Central memory CD4-positive, alpha-beta T cell (primary cell): Measurements from ENCODE around the gene LBH.

Experiments
- DNase-seq: peaks from one replicate; pipeline ENCODE4 v3.0.0; 2022

LBH gene

GRCh38 chr2:30277582-30277981 lies 46.2 kb downstream of the LBH start:
- DNase-seq, result no peak

GRCh38 chr2:30278419-30278818 lies 47.1 kb downstream of the LBH start:
- DNase-seq, result no peak

- DNase-seq, result no peak
Measured at GRCh38 chr2:30280596-30281434, 49.5 kb downstream of the LBH start.

GRCh38 chr2:30282081-30282480 lies 50.7 kb downstream of the LBH start:
- no peak for DNase-seq

GRCh38 chr2:30282721-30283120 lies 51.4 kb downstream of the LBH start:
- no peak for DNase-seq

- DNase-seq, result no peak
Measured at GRCh38 chr2:30283931-30284565, 52.7 kb downstream of the LBH start.

- DNase-seq, result no peak
Measured at GRCh38 chr2:30285758-30286157, 54.4 kb downstream of the LBH start.

DNA sequence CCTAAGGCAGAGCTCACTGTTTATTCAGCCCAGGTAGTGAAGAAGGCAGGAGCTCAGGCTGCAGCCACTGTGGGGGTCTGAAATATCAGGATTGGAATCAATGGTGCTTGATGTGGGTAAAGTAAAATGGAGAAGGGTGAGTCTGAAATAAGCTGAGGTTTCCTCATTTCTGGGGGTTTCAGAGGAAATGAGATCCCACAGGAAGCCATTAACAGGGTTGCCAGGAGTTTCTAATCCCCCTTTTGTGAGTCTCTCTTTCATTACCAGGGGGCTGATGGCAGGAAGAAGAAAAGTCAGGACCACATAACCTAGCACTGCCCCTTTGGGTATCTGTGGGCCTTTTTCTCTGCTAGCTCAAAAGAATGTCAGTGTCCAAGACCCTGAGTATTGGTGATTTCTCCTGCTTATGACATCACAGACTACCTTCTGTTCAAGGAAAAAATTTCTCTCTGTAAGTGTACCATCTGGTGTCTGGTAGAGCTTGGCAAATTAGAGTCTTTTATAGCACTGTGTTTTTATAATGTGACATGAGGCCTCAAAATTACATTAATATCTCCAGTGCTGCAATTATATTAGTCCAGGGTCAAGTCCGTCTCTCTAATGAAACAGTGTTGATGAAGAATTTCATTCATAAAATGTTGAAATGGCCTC lies 56.0 kb downstream of the LBH start:
- no peak for DNase-seq

- no peak for DNase-seq
Measured at GRCh38 chr2:30287857-30288513, 56.7 kb downstream of the LBH start.

- DNase-seq, result no peak
Measured at GRCh38 chr2:30288561-30288960, 57.2 kb downstream of the LBH start.

DNA sequence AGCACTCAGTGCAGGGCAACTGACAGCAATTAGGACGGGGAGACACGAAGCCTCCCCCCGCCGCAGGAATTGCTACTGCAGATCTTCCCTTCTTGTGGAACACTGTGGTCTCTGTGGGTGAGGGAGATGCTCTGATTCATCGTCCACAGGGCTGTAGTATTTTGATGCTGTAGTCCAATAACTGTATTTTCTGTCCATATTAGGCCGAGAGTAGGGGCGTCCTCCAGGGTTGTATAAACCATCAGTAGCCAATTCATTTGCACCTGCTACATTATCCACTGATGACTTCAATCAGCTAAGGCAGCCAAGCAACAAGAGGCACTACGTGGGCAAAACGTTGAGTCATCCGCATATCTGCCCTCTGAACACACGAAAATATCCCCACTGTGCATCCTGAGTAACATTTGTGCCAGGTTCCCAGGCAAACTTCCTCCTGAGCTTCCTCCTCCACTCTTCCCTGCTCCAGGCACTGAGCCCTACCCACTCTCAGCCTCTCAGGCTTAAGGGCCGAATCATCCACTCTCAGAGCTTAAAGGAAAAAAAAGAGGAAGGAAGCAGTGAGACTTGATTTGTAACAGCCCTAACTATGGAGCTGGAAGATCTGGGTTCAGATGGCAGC lies 62.1 kb downstream of the LBH start:
- no peak for DNase-seq

DNA sequence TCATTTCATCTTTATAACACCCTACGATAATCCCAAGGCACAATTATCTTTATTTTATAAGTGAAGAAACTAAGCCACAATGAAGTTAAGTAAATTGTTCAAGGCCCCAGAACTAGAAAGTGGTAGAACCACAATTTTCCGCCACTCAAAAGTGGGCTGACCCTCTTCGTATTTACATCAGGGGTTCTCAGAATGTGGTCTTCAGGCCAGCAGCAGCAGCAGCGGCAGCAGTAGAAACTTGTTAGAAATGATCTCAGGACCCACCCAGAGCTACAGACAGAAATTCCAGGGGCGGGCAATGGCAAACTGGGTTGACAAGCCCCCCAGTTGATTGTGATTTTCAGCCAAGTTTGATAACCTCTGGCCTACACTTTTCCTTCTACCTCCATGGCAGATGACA lies 62.8 kb downstream of the LBH start:
- no peak for DNase-seq

DNA sequence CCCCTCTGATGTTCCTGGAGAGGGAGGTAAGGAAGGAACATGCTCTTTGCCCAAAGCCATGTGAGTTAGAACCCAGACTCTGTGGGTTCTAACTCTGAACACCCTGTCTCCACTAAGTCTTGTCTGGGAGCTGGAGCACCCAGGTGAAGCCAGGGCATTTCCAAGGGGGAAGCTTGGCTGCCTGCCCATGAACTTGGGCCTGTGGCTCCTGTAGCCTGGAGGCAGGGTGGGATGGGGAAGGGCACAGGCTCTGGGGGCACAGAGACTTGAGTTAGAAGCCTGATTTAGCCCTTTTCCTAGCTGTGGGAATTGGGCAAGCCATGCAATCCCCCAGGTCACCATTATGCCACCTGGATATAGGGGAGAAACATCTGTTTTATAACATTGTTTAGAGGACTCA lies 65.2 kb downstream of the LBH start:
- DNase-seq, result no peak

GRCh38 chr2:30298302-30298701 lies 67.0 kb downstream of the LBH start:
- no peak for DNase-seq

DNA sequence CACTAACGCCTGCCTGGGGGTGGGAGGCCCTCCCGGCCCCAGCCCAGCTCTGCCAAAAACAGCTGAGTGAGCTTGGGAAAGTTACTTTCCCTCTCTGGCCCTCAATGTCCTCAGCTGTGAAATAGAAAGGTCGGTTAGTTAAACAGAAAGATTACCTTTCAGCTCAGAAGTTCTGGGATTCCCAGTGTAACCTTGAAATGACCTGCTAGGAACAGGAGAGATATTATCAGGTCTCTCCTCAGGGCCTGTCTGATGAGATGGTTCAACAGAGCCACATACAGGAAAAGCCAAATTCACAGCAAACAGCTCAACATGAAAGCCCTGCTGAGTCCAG lies 68.8 kb downstream of the LBH start:
- no peak for DNase-seq

- DNase-seq, result no peak
Measured at GRCh38 chr2:30300456-30301221, 69.3 kb downstream of the LBH start.

GRCh38 chr2:30301551-30301950 lies 70.2 kb downstream of the LBH start:
- no peak for DNase-seq

- no peak for DNase-seq
Measured at GRCh38 chr2:30302566-30302965, 71.2 kb downstream of the LBH start.

- DNase-seq, result no peak
Measured at GRCh38 chr2:30303095-30303494, 71.8 kb downstream of the LBH start.

- no peak for DNase-seq
Measured at GRCh38 chr2:30305235-30305634, 73.9 kb downstream of the LBH start.

GRCh38 chr2:30306522-30306921 lies 75.2 kb downstream of the LBH start:
- no peak for DNase-seq

GRCh38 chr2:30308280-30308679 lies 76.9 kb downstream of the LBH start:
- no peak for DNase-seq
